CD4-positive, alpha-beta T cell treated with Interleukin-2 at 100 ng/mL for 4 hours (primary cell): ENCODE data around the gene EDC4.
"Not testable (repeated sequence)": the region's sequence is repeated elsewhere in the genome, so short reads cannot be mapped to it uniquely, and the experiment has no call there.

Experiments used
- DNase-seq: peaks from one replicate; pipeline ENCODE4 v3.0.0-alpha.2; 2020; ENCODE audit warnings: low spot score

EDC4 gene, protein sequence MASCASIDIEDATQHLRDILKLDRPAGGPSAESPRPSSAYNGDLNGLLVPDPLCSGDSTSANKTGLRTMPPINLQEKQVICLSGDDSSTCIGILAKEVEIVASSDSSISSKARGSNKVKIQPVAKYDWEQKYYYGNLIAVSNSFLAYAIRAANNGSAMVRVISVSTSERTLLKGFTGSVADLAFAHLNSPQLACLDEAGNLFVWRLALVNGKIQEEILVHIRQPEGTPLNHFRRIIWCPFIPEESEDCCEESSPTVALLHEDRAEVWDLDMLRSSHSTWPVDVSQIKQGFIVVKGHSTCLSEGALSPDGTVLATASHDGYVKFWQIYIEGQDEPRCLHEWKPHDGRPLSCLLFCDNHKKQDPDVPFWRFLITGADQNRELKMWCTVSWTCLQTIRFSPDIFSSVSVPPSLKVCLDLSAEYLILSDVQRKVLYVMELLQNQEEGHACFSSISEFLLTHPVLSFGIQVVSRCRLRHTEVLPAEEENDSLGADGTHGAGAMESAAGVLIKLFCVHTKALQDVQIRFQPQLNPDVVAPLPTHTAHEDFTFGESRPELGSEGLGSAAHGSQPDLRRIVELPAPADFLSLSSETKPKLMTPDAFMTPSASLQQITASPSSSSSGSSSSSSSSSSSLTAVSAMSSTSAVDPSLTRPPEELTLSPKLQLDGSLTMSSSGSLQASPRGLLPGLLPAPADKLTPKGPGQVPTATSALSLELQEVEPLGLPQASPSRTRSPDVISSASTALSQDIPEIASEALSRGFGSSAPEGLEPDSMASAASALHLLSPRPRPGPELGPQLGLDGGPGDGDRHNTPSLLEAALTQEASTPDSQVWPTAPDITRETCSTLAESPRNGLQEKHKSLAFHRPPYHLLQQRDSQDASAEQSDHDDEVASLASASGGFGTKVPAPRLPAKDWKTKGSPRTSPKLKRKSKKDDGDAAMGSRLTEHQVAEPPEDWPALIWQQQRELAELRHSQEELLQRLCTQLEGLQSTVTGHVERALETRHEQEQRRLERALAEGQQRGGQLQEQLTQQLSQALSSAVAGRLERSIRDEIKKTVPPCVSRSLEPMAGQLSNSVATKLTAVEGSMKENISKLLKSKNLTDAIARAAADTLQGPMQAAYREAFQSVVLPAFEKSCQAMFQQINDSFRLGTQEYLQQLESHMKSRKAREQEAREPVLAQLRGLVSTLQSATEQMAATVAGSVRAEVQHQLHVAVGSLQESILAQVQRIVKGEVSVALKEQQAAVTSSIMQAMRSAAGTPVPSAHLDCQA (N-terminal part only)

DNA sequence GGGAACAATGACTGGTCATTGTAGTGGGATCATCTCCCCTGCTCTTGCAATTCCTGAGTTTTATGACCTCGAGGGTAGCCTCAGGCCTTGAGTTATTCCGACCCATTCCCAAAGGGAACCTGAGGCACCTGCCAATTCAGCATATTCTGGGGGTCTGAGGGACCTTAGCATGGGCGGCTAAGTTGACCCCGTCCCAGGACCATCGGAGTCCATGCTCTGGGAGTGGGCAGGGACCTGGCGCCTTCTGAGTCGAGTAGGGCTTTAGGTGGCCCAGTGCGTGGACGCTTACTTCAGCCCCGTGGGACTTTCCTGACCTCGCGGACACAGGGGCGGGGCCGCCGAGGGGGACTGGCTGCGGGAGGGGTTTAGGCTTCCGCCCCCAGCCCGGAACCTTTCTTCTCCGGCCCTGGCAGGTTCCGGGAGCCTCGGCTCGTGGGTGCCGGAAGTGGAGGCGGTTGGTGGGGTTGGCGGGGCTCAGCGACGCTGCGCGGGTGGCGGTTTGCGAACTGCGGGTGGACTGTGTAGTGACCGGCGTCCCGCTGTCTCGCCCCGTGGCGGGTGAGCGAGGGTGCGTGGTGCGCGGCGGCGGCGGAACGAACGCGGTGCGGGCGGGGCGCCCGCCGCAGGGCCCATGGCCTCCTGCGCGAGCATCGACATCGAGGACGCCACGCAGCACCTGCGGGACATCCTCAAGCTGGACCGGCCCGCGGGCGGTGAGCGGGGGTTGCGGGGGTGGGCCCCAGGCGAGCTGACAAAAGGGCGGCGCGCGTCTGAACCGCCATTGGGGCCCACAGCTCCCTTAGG, at the start of gene EDC4:
EDC4 (plus strand) TSS at position 422 of the 804 bp plus-strand sequence; CDS start at position 632, 210 bp downstream.
- DNase-seq = peak; percentile 88

DNA sequence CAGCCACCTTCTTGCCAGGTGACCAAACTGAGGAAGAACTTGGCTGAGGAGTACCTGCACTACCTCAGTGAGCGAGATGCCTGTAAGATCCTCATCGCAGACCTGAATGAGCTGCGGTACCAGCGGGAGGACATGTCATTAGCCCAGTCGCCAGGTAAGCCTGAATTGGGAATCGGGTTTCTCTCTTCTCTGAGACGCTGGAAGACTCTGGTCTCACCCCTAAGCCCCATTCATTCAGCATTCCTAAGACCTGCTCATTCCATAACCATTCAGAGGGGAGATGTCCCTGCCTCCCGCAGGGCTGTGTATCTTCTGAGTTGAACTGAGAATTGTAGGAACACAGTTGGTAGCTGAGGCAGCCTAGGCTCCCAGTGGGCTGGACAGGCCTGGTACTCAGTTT, 47.7 kb upstream of the EDC4 start:
- DNase-seq = no peak

DNA sequence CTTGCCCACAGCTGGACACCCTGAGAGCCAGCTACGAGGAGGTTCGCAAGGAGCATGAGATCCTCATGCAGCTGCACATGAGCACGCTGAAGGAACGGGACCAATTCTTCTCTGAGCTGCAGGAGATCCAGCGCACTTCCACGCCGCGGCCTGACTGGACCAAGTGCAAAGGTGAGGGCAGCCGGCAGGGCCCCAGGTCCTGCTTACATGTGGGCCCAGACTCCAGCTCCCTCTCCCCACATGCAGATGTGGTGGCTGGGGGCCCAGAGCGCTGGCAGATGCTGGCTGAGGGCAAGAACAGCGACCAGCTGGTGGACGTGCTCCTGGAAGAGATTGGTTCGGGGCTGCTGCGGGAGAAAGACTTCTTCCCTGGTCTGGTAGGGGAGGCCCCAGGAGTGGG, 46.9 kb upstream of the EDC4 start:
- no peak for DNase-seq

DNA sequence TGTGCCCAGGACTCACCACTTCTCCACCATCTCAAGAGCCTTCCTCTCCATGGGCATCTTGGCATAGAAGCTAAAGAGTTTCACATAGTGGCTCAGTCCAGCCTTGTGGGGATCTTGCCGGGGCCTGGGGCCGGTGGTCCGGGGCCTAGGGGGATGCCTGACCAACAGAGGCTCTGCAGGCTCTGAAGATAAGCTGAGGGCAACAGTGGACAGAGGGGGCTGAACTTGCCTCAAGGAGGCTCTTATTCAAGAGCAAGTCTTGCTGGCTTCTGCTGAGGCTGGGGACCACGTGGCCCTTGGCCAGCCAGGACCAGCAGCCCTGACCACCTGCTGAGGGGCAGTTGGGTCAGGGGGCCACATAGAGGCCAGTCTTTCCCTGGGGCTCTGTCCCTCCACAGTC, 44.2 kb upstream of the EDC4 start:
- no peak for DNase-seq

DNA sequence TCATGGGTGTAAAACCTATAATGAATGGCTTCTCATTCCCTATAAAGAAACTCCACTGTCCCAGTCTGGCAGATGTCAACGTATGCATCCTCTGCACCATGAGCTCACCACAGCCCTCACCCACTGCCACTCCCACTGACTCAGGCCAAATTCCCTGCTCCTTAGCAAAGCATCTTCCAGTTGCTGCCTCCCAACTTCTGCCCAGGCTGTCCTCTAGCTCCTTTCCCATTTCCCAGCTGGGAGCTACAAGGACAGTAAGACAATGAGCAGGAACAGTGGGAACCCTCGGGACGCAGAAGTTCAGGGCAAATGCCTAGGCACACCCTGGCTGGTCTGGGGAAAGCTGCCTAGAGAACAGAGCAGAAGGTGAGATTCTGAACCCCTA, 39.8 kb upstream of the EDC4 start:
- DNase-seq = no peak

DNA sequence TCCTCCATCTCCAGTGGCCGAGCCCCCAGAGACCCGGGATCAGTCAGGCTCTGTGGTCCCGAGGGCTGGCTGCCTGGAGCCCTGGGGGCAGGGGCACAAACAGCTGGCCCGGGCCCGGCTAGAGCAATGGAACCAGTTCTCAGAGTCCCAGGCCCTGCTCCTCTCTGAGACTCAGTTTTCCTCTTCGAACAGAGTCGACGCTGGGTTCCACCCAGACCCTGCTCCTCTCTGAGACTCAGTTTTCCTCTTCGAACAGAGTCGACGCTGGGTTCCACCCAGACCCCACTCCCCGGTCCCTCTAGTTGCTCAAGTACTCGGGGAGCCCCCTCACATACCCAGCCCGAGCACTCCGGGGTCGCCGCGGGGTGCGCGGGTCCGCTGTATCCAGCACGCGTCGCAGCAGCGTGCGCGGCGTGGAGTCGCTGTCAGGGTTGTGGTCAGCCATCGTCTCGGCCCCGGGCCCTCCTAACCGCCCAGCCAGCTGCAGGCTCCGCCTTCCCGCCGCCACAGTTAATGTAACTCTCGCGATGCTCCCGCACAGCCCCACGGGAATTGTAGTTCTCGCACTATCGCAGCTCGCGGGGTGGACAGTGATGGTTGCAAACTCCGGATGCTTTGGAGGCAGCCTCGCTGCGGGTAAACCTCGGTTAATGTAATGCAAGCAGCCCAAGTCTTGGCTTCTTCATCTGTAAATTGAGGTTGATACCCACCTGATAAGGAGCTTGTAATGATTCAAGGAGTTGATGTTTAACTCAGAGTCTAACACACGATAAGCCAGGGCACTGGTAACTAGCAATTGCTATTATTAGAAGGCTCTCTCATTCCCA, 39.2 kb upstream of the EDC4 start:
- peak; percentile 95 for DNase-seq

DNA sequence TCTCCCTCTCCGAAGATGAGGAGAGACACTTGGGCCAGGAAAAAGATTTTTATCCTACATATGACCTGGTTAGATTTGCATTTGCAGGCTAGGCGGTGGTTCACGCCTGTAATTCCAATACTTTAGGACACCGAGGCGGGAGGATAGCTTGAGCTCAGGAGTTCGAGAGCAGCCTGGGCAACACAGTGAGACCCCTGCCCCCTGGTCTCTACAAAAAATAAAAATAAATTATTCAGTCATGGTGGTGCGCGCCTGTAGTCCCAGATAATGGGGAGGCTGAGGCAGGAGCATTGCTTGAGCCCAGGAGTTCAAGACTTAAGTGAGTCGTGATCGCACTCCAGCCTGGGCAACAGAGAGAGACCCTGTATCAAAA, 38.6 kb upstream of the EDC4 start:
- DNase-seq = no peak

DNA sequence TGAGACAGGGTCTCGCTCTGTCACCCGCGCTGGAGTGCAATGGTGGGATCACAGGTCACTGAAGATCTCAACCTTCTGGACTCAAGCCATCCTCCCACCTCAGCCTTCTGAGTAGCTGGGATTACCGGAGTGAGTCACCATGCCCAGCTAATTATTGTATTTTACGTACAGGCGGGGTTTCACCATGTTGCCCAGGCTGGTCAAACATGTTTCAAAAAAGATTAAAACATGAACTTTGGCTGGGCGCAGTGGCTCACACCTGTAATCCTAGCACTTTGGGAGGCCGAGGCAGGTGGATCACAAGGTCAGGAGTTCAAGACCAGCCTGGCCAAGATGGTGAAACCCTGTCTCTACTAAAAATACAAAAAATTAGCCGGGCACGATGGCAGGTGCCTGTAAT, 35.7 kb upstream of the EDC4 start:
- DNase-seq = not testable (repeated sequence)

DNA sequence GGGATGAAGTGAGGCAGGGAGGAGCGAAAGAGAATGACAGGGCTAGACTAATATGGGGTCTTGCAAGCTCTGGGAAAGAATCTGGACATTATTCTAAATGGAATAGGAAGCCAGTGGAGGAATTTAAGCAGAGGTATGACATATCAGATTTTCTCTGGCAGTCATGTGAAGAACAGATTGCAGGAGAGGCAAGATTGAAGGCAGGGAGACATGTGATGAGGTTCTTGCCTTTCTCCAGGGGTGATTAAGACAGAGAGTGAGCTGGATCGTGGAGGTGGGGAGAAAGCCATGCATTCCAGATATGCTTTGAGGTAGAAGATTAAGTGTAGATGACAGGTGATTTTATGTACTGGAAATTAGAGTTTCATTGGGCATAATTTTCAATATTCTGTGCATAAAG, 35.0 kb upstream of the EDC4 start:
- no peak for DNase-seq

DNA sequence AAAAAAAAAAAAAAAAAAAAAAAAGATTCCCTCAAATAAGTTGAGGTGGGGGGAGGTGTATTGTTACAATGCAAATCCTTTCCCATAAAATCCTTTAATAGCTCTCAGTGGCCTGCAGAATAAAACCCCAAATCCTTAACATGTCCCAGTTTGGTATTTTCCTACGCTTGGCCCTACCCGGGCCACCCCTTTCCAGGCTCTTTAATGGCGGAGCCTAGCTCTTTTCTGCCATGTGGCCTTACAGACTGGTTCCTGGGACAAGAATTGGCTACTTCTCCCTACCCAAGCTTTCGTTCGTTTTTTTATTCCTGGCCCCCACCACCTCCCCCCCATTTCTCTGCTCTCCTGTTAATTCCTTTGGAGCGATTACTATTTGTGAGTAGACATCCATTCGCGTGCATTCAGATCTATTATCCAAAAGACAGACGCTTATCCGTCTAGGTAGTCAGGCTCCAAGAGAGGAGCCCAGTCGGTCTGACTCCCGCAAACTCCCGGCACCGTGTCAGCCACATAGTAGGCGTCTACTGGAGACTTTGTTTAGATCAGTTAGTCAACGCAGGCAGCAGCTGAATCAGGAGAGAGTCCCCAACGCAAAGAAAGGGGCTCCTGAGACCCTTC, 31.5 kb upstream of the EDC4 start:
- DNase-seq = no peak

DNA sequence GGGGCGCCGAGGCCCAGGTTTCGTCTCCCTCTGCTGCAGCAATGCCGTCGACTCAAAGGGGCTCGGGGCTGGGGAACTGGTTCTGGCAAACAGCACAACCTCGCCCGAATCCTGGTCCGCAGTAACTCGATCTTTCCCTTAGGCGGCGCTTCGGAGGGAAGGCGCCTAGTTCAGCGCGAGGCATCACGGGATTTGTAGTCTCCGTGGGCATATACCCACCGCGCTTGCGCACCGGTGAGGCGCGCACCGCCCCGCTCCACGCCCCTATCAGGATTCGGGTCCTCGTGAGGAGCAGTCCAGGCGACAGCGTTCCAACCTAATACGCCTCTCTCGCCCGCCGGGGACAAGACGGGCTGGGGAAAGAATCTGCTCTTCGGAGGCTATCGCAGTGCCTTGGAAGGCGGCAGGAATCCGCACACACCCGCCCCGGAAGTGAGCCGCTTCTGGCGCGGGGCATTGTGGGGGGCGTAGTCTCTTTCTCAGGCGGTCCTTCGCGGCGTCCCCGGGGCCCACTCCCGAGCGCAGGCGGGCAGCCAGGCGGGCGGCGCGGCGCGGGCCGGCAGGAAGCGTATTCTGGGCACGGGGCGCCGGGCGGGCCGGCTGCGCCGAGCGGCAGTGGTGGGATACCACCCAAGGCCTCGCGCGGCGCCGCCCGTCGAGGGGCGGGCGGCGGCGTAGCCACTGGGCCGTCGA, 30.9 kb upstream of the EDC4 start, which contains the start of gene THAP11:
THAP11 (plus strand) TSS at position 505 of the 693 bp plus-strand sequence. CDS start 235 bp downstream, outside the sequence.
- DNase-seq = peak; percentile 96

DNA sequence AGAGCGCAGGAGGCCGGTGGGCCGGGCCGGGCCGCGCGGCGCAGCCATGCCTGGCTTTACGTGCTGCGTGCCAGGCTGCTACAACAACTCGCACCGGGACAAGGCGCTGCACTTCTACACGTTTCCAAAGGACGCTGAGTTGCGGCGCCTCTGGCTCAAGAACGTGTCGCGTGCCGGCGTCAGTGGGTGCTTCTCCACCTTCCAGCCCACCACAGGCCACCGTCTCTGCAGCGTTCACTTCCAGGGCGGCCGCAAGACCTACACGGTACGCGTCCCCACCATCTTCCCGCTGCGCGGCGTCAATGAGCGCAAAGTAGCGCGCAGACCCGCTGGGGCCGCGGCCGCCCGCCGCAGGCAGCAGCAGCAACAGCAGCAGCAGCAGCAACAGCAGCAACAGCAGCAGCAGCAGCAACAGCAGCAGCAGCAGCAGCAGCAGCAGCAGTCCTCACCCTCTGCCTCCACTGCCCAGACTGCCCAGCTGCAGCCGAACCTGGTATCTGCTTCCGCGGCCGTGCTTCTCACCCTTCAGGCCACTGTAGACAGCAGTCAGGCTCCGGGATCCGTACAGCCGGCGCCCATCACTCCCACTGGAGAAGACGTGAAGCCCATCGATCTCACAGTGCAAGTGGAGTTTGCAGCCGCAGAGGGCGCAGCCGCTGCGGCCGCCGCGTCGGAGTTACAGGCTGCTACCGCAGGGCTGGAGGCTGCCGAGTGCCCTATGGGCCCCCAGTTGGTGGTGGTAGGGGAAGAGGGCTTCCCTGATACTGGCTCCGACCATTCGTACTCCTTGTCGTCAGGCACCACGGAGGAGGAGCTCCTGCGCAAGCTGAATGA, 30.1 kb upstream of the EDC4 start:
- DNase-seq = peak; percentile 64

DNA sequence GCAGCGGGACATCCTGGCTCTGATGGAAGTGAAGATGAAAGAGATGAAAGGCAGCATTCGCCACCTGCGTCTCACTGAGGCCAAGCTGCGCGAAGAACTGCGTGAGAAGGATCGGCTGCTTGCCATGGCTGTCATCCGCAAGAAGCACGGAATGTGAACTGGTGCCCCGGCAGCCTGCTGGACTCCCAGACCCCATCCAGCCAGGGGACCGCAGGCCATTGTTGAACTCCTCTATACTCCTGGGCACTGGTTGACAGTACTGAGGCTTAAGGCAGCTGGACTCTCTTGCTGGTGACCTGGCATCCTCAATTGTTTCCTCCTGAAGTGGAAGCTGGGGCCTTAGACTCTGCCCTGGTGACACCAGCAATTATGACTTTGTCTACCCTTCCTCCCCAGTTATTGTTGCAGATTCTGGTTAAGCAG, 29.5 kb upstream of the EDC4 start:
- no peak for DNase-seq

DNA sequence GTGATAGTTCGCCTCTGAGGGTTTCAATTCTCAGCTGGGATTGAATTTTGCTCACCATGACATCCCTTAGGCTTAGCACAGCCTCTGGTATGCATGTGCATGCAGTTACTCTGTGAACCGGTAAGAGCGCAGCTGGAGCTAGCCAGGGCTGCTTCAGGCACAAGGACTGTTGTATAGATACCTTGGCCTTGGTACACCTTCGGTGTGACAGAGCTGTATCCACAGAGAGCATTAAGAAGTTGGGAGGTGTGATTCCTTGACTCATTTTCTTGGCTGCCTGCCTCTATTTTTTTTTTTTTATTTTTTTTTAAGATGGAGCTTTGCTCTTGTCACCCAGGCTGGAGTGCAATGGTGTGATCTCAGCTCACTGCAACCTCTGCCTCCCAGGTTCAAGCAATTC, 28.4 kb upstream of the EDC4 start:
- no peak for DNase-seq

DNA sequence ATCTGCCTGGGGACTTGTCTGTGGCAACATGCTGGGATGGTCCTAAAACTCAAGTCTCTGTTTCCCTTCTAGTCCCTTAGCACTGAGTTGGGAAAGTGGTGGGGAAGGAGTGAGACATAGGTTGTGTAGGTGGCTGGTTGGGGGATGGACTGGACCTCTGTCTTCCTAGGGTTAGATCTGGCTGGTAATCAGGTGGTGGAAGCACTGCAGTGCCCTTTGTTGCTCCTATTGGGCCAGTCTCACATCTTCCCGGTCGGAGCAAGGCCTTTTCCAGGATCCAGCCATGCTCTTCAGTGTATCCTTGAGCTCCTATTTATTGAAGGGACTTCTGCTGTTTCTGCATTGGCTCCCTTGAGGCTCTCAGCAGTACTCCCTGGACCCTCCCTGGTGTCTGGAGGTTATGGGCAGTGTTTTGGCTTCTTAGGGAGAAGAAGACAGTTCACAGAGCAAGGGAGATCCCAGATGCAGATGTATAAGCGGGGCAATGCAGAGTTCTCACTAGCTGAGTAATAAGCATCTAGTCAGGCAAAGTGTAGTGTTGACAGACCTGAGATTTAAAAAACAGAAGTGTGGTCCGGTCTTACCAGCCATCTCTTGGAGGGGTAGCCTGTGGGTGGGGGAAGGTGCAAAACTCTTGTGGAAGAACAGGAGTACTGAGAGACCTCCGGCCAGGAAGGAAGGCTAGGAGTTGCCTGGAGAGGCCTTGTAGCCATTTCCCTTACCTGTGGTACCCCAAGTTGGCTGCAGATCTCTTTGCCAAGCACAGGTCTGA, 27.4 kb upstream of the EDC4 start:
- DNase-seq = no peak

DNA sequence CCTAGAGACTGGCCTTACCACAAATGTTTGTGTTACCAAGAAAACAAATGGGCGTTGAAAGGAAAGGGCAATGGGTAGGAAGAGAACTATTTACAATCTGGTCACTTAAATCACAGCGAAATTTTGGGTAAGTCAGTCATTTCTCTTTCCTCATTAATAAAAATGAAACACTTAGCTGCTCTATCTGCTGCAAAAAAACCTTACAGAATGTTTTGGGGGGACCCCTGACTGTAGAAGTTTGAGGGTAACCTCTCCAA, 26.9 kb upstream of the EDC4 start:
- DNase-seq = no peak

DNA sequence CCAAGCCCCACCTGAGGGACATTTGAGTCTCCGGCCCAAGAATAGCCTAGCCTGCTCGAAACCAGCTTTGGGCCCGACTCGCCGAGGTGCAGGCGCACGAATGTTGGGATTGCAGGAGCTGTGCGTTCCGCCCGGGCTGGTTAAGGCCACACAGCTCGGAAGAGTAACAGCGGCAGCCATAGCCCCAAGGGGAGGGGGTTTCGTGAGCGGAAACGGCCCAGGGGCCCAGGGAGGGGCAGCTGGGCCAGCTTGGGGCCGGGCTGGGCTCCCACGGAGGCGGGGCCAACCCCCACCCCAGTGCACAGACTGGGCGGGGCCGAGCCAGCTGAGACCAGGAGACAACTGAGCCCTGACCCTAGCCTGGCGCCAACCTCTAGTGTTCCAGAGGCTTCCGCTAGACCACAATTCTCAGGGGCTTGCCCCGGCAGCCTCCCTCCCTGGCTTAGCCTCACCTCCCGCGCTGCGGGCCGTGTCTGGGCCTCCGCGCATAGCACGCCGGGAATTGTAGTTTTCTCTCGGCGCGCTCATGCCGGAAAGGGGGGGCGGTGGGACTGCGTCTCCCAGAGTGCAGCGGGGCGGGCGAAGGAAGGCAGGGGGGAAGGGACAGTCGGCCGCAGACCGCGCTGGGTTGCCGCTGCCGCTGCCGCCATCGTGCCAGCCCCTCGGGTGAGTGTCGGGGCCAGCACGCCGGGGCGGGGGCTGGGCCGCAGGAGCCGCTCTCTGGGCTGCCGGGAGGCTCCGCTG, 26.4 kb upstream of the EDC4 start, which contains the start of gene NUTF2:
NUTF2 (plus strand) TSS at position 614 of the 744 bp plus-strand sequence. CDS start 18,198 bp downstream, outside the sequence.
- DNase-seq = peak; percentile 96
